Activated CD4-positive, alpha-beta memory T cell treated with anti-CD3 and anti-CD28 coated beads for 36 hours (primary cell): ENCODE data around the gene CPNE2. TPM values are rescaled to one million over a fixed set of nuclear protein-coding genes. Genes with fewer than 3 reads are reported as not detected.
"Not testable (repeated sequence)": the region's sequence is repeated elsewhere in the genome, so short reads cannot be mapped to it uniquely, and the experiment has no call there.

Experiments used
- CTCF ChIA-PET: fragments of 350-600 bp; sonication (Branson Sonifier 250); formaldehyde crosslinking; loops from one replicate; lab custom pipeline; 2021; ENCODE audit warnings: antibody characterized with exemption, inconsistent platforms; lab: Charles Lee
- POLR2A ChIA-PET: fragments of 350-600 bp; sonication (Branson Sonifier 250); formaldehyde crosslinking; loops from one replicate; lab custom pipeline; 2021; ENCODE audit warnings: antibody characterized with exemption; lab: Charles Lee
- DNase-seq: peaks from one replicate; pipeline ENCODE4 v3.0.0-alpha.2; 2020
- H3K27ac Mint-ChIP-seq: one replicate; pipeline ENCODE4 v1.8.0; 2021; ENCODE audit warnings: mixed read lengths
- H3K27me3 Mint-ChIP-seq: one replicate; pipeline ENCODE4 v1.8.0; 2021; ENCODE audit warnings: mixed read lengths
- H3K36me3 Mint-ChIP-seq: one replicate; pipeline ENCODE4 v1.8.0; 2021; ENCODE audit warnings: mixed read lengths
- H3K4me1 Mint-ChIP-seq: one replicate; pipeline ENCODE4 v1.8.0; 2021; ENCODE audit warnings: low read depth, mixed read lengths
- H3K4me3 Mint-ChIP-seq: one replicate; pipeline ENCODE4 v1.8.0; 2021; ENCODE audit warnings: mild to moderate bottlenecking, mixed read lengths
- H3K9me3 Mint-ChIP-seq: one replicate; pipeline ENCODE4 v1.8.0; 2021; ENCODE audit warnings: mixed read lengths
- intact Hi-C: fragments of 100-400 bp; cut with micrococcal nuclease; formaldehyde crosslinking; loops from one replicate; pipeline ENCODE4 v1.15.1; 2023
- total RNA-seq, 2 experiments: library from RNA; stranded (reverse); gene quantifications; one replicate each; pipeline ENCODE4 v1.2.3, GENCODE V29; 2021

Gene CPNE2
- total RNA-seq, 2 experiments from 2014 or later = 7.3 to 8.1 TPM

GRCh38 chr16:57104706-57105105, 12.3 kb downstream of the CPNE2 start:
- Mint-ChIP-seq H3K27ac (no peak overlapping the region), H3K4me3 (no peak overlapping the region), H3K4me1 (peaks cover 23% of the 10 kb centered on the region), H3K9me3 (no peaks in the 10 kb centered on the region), H3K27me3 (no peaks in the 10 kb centered on the region), H3K36me3 (no peaks in the 10 kb centered on the region)
- peak; percentile 27 for DNase-seq
- CTCF ChIA-PET = interaction anchor here (1.2 to 1.4 kb wide), 2 partner anchors 12 to 140 kb away, joined by 3 to 5 read pairs; partner anchors contain the start of gene CPNE2
- POLR2A ChIA-PET = no interaction called here
- intact Hi-C loops = no loop called here

GRCh38 chr16:57105184-57105583, 12.8 kb downstream of the CPNE2 start:
- Mint-ChIP-seq H3K9me3 (no peaks in the 10 kb centered on the region), H3K27ac (no peak overlapping the region), H3K4me1 (peaks cover 20% of the 10 kb centered on the region), H3K36me3 (no peaks in the 10 kb centered on the region), H3K27me3 (no peaks in the 10 kb centered on the region), H3K4me3 (no peak overlapping the region)
- intact Hi-C loops = no loop called here
- ChIA-PET CTCF (interaction anchor here (1.2 kb wide), 1 partner anchor 13 kb away, joined by 5 read pairs; the partner anchor contains the start of gene CPNE2), POLR2A (no interaction called here)
- DNase-seq = no peak

GRCh38 chr16:57106767-57107166, 14.4 kb downstream of the CPNE2 start:
- Mint-ChIP-seq H3K27me3 (no peaks in the 10 kb centered on the region), H3K9me3 (no peaks in the 10 kb centered on the region), H3K4me3 (no peak overlapping the region), H3K4me1 (peaks cover 15% of the 10 kb centered on the region), H3K27ac (no peak overlapping the region), H3K36me3 (no peaks in the 10 kb centered on the region)
- POLR2A ChIA-PET = no interaction called here
- no peak for DNase-seq
- intact Hi-C loops = no loop called here
- CTCF ChIA-PET = interaction anchor here (1.0 kb wide), 1 partner anchor 20 kb away, joined by 5 read pairs; no protein-coding TSS in a partner anchor

- no peak overlapping the region for H3K27ac Mint-ChIP-seq
- POLR2A ChIA-PET = no interaction called here
- intact Hi-C loops = no loop called here
Measured at GRCh38 chr16:57107321-57107922, 15.0 kb downstream of the CPNE2 start.

GRCh38 chr16:57108432-57108831, 16.0 kb downstream of the CPNE2 start:
- no peaks in the 10 kb centered on the region for H3K9me3 Mint-ChIP-seq
- H3K36me3 Mint-ChIP-seq = no peaks in the 10 kb centered on the region
- ChIA-PET POLR2A (no interaction called here), CTCF (no interaction called here)
- H3K27ac Mint-ChIP-seq = no peak overlapping the region
- intact Hi-C loops = no loop called here
- peaks cover 20% of the 10 kb centered on the region for H3K4me1 Mint-ChIP-seq
- DNase-seq = no peak
- no peaks in the 10 kb centered on the region for H3K27me3 Mint-ChIP-seq
- H3K4me3 Mint-ChIP-seq = no peak overlapping the region

More at GRCh38 chr16:57107321-57107922, 15.0 kb downstream of the CPNE2 start:
- no peaks in the 10 kb centered on the region for H3K36me3 Mint-ChIP-seq
- H3K4me1 Mint-ChIP-seq = peaks cover 15% of the 10 kb centered on the region
- no peaks in the 10 kb centered on the region for H3K27me3 Mint-ChIP-seq
- no peak overlapping the region for H3K4me3 Mint-ChIP-seq
- H3K9me3 Mint-ChIP-seq = no peaks in the 10 kb centered on the region
- CTCF ChIA-PET = interaction anchor here (1.0 kb wide), 1 partner anchor 21 kb away, joined by 5 read pairs; no protein-coding TSS in a partner anchor
- no peak for DNase-seq

- H3K4me3 Mint-ChIP-seq, H3K36me3 Mint-ChIP-seq, H3K27me3 Mint-ChIP-seq, intact Hi-C loops, POLR2A ChIA-PET, H3K9me3 Mint-ChIP-seq, H3K27ac Mint-ChIP-seq, DNase-seq: not testable (repeated sequence)
- H3K4me1 Mint-ChIP-seq = peaks cover 19% of the 10 kb centered on the region
- CTCF ChIA-PET = interaction anchor here (0.8 kb wide), 1 partner anchor 145 kb away, joined by 3 read pairs; no protein-coding TSS in a partner anchor
Measured at GRCh38 chr16:57109259-57110105, 17.1 kb downstream of the CPNE2 start.

GRCh38 chr16:57110937-57111336, 18.6 kb downstream of the CPNE2 start:
- no peak overlapping the region for H3K4me3 Mint-ChIP-seq
- no peak for DNase-seq
- no peaks in the 10 kb centered on the region for H3K36me3 Mint-ChIP-seq
- POLR2A ChIA-PET = no interaction called here
- H3K4me1 Mint-ChIP-seq = peaks cover 12% of the 10 kb centered on the region
- H3K27me3 Mint-ChIP-seq = no peaks in the 10 kb centered on the region
- CTCF ChIA-PET = no interaction called here
- H3K9me3 Mint-ChIP-seq = no peaks in the 10 kb centered on the region
- intact Hi-C loops = no loop called here
- H3K27ac Mint-ChIP-seq = no peak overlapping the region

GRCh38 chr16:57111420-57111819, 19.0 kb downstream of the CPNE2 start:
- H3K9me3 Mint-ChIP-seq = no peaks in the 10 kb centered on the region
- ChIA-PET CTCF (no interaction called here), POLR2A (no interaction called here)
- no peak for DNase-seq
- intact Hi-C loops = no loop called here
- H3K27ac Mint-ChIP-seq = no peak overlapping the region
- H3K4me3 Mint-ChIP-seq = no peak overlapping the region
- no peaks in the 10 kb centered on the region for H3K27me3 Mint-ChIP-seq
- H3K4me1 Mint-ChIP-seq = peaks cover 10% of the 10 kb centered on the region
- no peaks in the 10 kb centered on the region for H3K36me3 Mint-ChIP-seq

- intact Hi-C loops = no loop called here
- POLR2A ChIA-PET = interaction anchor here (1.2 kb wide), 1 partner anchor 19 kb away, joined by 3 read pairs; no protein-coding TSS in a partner anchor
Measured at GRCh38 chr16:57112403-57113041, 20.1 kb downstream of the CPNE2 start.

GRCh38 chr16:57113042-57113453, 20.7 kb downstream of the CPNE2 start:
- ChIA-PET CTCF (interaction anchor here (0.8 to 1.1 kb wide), 2 partner anchors 20 to 28 kb away, joined by 4 read pairs; no protein-coding TSS in a partner anchor), POLR2A (interaction anchor here (1.2 kb wide), 1 partner anchor 20 kb away, joined by 3 read pairs; no protein-coding TSS in a partner anchor)
- no peak for DNase-seq
- Mint-ChIP-seq H3K36me3 (no peaks in the 10 kb centered on the region), H3K4me3 (no peak overlapping the region), H3K27me3 (no peaks in the 10 kb centered on the region), H3K4me1 (peaks cover 5% of the 10 kb centered on the region), H3K27ac (no peak overlapping the region), H3K9me3 (no peaks in the 10 kb centered on the region)
- intact Hi-C loops = no loop called here

More at GRCh38 chr16:57112403-57113041, 20.1 kb downstream of the CPNE2 start:
- H3K9me3 Mint-ChIP-seq = no peaks in the 10 kb centered on the region
- no peak overlapping the region for H3K27ac Mint-ChIP-seq
- DNase-seq = no peak
- H3K36me3 Mint-ChIP-seq = no peaks in the 10 kb centered on the region
- no peak overlapping the region for H3K4me3 Mint-ChIP-seq
- H3K27me3 Mint-ChIP-seq = no peaks in the 10 kb centered on the region
- CTCF ChIA-PET = interaction anchor here (1.1 kb wide), 1 partner anchor 28 kb away, joined by 4 read pairs; no protein-coding TSS in a partner anchor
- peaks cover 5% of the 10 kb centered on the region for H3K4me1 Mint-ChIP-seq

- Mint-ChIP-seq H3K27ac (no peak overlapping the region), H3K27me3 (no peaks in the 10 kb centered on the region), H3K36me3 (no peaks in the 10 kb centered on the region), H3K4me1 (peaks cover 5% of the 10 kb centered on the region), H3K9me3 (no peaks in the 10 kb centered on the region), H3K4me3 (no peak overlapping the region)
- no peak for DNase-seq
- intact Hi-C loops = no loop called here
- ChIA-PET POLR2A (interaction anchor here (1.2 kb wide), 1 partner anchor 20 kb away, joined by 3 read pairs; no protein-coding TSS in a partner anchor), CTCF (interaction anchor here (0.8 to 1.1 kb wide), 2 partner anchors 20 to 29 kb away, joined by 4 read pairs; no protein-coding TSS in a partner anchor)
Measured at GRCh38 chr16:57113664-57114063, 21.3 kb downstream of the CPNE2 start.

GRCh38 chr16:57115168-57115513, 22.8 kb downstream of the CPNE2 start:
- H3K4me1 Mint-ChIP-seq = peaks cover 5% of the 10 kb centered on the region
- H3K27ac Mint-ChIP-seq = no peak overlapping the region
- no peak for DNase-seq
- ChIA-PET POLR2A (no interaction called here), CTCF (no interaction called here)
- H3K27me3 Mint-ChIP-seq = no peaks in the 10 kb centered on the region
- H3K4me3 Mint-ChIP-seq = no peak overlapping the region
- intact Hi-C loops = no loop called here
- H3K9me3 Mint-ChIP-seq = no peaks in the 10 kb centered on the region
- H3K36me3 Mint-ChIP-seq = no peaks in the 10 kb centered on the region
